ENCODE measurements around the gene SLC26A1. TPM values are rescaled to one million over a fixed set of nuclear protein-coding genes. Genes with fewer than 3 reads are reported as not detected.

SLC26A1 gene
- total and polyA plus RNA-seq, 2 experiments from 2014 or later: 0.77 to 6.3 TPM

- Histone ChIP-seq H3K9me3 (ENCODE audit: low read depth) (no peaks in the 10 kb centered on the region), H3K4me1 (ENCODE audit: low read depth) (no peaks in the 10 kb centered on the region), H3K27me3 (peaks cover 39% of the 10 kb centered on the region), H3K4me3 (no peak overlapping the region), H3K36me3 (no peaks in the 10 kb centered on the region), H3K27ac (no peak overlapping the region)
- no peak for TF ChIP-seq CTCF (IDR thresholded peaks at IDR 0.05; ENCODE audit: low read depth, low read length)
- DNase-seq (ENCODE audit: low read depth in 1 of 2, low spot score in 1 of 2): no peak
These were observed 26.7 kb downstream of the SLC26A1 start for GRCh38 chr4:966266-967112.

- TF ChIP-seq CTCF (IDR thresholded peaks at IDR 0.05; ENCODE audit: low read depth, low read length): no peak
- no peak for DNase-seq (ENCODE audit: low read depth in 1 of 2, low spot score in 1 of 2)
- Histone ChIP-seq H3K9me3 (ENCODE audit: low read depth) (no peaks in the 10 kb centered on the region), H3K27me3 (peaks cover 32% of the 10 kb centered on the region), H3K4me3 (no peak overlapping the region), H3K4me1 (ENCODE audit: low read depth) (no peaks in the 10 kb centered on the region), H3K36me3 (no peaks in the 10 kb centered on the region), H3K27ac (no peak overlapping the region)
These were observed 27.5 kb downstream of the SLC26A1 start for GRCh38 chr4:965766-966134.

GRCh38 chr4:965048-965765, 28.0 kb downstream of the SLC26A1 start:
- H3K36me3 ChIP-seq: no peaks in the 10 kb centered on the region
- no peak for TF ChIP-seq CTCF (IDR thresholded peaks at IDR 0.05; ENCODE audit: low read depth, low read length)

DNA sequence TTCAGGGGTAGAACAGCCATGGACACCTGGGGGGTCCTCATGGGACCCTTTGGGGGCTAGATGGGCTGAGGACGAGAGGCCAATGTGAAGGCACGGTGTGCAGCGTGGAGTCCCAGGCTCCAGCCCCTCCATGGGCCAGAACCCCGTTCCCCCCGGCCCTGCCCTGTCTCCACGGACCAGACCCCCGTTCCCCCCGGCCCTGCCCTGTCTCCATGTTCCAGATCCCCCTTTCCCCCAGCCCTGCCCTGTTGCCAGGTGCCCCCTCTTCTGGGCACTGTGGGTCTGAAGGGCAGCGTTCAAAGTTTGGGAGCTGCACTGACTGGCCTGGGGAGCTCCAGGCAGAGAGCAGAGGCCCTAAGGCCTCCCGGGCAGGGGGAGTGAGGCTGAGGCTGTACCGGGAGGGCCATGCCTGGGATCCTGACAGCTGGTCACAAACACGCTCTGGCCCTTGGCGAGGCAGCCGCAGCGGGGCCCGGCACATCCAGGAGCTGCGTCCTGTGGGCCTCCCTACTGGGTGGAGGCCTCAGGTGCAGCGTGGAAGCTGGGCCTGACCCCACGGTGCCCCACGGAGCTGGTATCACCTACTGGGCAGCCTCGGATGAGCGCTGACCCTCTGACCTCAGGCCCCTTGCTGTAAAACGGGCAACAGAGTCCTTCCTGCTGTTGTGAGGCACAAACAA, 28.7 kb downstream of the SLC26A1 start:
- Histone ChIP-seq H3K9me3 (ENCODE audit: low read depth) (no peaks in the 10 kb centered on the region), H3K4me1 (ENCODE audit: low read depth) (no peaks in the 10 kb centered on the region), H3K4me3 (no peak overlapping the region), H3K36me3 (no peaks in the 10 kb centered on the region), H3K27ac (no peak overlapping the region), H3K27me3 (peaks cover 29% of the 10 kb centered on the region)
- no peak for DNase-seq (ENCODE audit: low read depth in 1 of 2, low spot score in 1 of 2)
- no peak for TF ChIP-seq CTCF (IDR thresholded peaks at IDR 0.05; ENCODE audit: low read depth, low read length)

More at GRCh38 chr4:965048-965765, 28.0 kb downstream of the SLC26A1 start:
- Histone ChIP-seq H3K4me1 (ENCODE audit: low read depth) (no peaks in the 10 kb centered on the region), H3K9me3 (ENCODE audit: low read depth) (no peaks in the 10 kb centered on the region), H3K4me3 (no peak overlapping the region), H3K27me3 (peaks cover 29% of the 10 kb centered on the region), H3K27ac (no peak overlapping the region)
- DNase-seq (ENCODE audit: low read depth in 1 of 2, low spot score in 1 of 2): no peak

- no peak for TF ChIP-seq CTCF (IDR thresholded peaks at IDR 0.05; ENCODE audit: low read depth, low read length)
- no peak for DNase-seq (ENCODE audit: low read depth in 1 of 2, low spot score in 1 of 2)
- Histone ChIP-seq H3K4me3 (no peak overlapping the region), H3K9me3 (ENCODE audit: low read depth) (no peaks in the 10 kb centered on the region), H3K4me1 (ENCODE audit: low read depth) (no peaks in the 10 kb centered on the region), H3K27me3 (peaks cover 22% of the 10 kb centered on the region), H3K27ac (no peak overlapping the region), H3K36me3 (no peaks in the 10 kb centered on the region)
These were observed 29.7 kb downstream of the SLC26A1 start for GRCh38 chr4:963276-964225.
